Measurements from ENCODE around the gene TFB1M. TPM values are rescaled to one million over a fixed set of nuclear protein-coding genes. Genes with fewer than 3 reads are reported as not detected.

The TFB1M gene
- total and polyA plus RNA-seq, 9 of the 15 experiments (the other 6 are each of a cell fraction or from before 2014, with no cell fraction given): 34.6 to 145 (median 40.4) TPM

DNA sequence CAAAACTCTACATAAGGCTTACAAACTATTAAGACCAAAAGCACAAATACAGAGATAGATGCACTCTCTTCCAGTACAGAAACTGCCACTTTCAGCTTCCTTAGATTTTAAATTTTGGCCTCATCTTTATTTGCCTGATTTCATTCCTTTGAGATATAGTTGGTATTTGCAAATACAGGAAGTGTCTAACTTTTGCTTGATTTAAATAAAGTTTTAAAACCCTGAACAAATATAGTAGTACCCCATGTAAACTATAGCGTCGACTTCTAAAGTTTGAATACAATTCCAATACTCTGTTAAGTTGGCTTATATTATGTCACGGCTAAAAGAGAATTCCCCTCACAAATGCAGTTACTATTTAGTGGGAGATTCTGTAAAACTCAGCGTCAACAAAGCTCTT lies 51.6 kb downstream of the TFB1M start:
- Histone ChIP-seq H4K20me1 (replicated peaks; ENCODE audit: control insufficient read depth, insufficient read depth, low read length) (no peaks in the 10 kb centered on the region), H3K4me3 (no peak overlapping the region), H3K9ac (ENCODE audit: insufficient read depth in 1 of 2, low read depth in 2 of 2, low read length in 2 of 2) (no peak overlapping the region), H3K9me1 (ENCODE audit: control insufficient read depth, insufficient read depth, low read length) (peaks cover 10% of the 10 kb centered on the region), H3K27ac (ENCODE audit: extremely low read depth, low read depth, low read length) (no peak overlapping the region), H3K36me3 (ENCODE audit: control insufficient read depth, insufficient read depth, low read length) (peaks cover 80% of the 10 kb centered on the region), H2AFZ (ENCODE audit: low read depth, low read length) (no peak overlapping the region), H3K9me3 (replicated peaks; ENCODE audit: control insufficient read depth, insufficient read depth, low read depth, low read length) (no peaks in the 10 kb centered on the region), H3K27me3 (ENCODE audit: control insufficient read depth in 2 of 2, insufficient read depth in 2 of 2, low read length in 2 of 2) (no peaks in the 10 kb centered on the region), H3K4me2 (ENCODE audit: insufficient read depth, low read length) (no peak overlapping the region), H3K4me1 (replicated peaks in 1 of 2; ENCODE audit: control insufficient read depth in 2 of 2, insufficient read depth in 2 of 2, low read length in 2 of 2) (0 out of 5 replicates have a peak, but pooled peaks cover 0 to 3% of the 10 kb centered on the region in 2 experiments), H3K79me2 (ENCODE audit: control insufficient read depth, insufficient read depth, low read length) (no peaks in the 10 kb centered on the region; the same call in 2 of the 3 replicates)
- no peak for ATAC-seq
- no peak for DNase-seq (ENCODE audit: extremely low read depth in 1 of 4, low spot score in 3 of 4)
- POLR2A ChIA-PET: no interaction called here
- CTCF ChIA-PET (ENCODE audit: low intra/inter-chr PET ratio): no interaction called here
- BruUV-seq (replicated peaks): no TSS peak
- FAIRE-seq: no peak
- in situ Hi-C loops (cut with MboI) (no loop called here), intact Hi-C loops (cut with micrococcal nuclease) (no loop called here)
- TF ChIP-seq MEIS2 (IDR thresholded peaks at IDR 0.05; ENCODE audit: partially characterized antibody) (no peak), CEBPB (tag; IDR thresholded peaks at IDR 0.05) (no peak), KDM4B (IDR thresholded peaks at IDR 0.05; ENCODE audit: borderline replicate concordance in 2 of 2, low read depth in 1 of 2) (no peak)
- TF ChIP-seq, protein P1, sequence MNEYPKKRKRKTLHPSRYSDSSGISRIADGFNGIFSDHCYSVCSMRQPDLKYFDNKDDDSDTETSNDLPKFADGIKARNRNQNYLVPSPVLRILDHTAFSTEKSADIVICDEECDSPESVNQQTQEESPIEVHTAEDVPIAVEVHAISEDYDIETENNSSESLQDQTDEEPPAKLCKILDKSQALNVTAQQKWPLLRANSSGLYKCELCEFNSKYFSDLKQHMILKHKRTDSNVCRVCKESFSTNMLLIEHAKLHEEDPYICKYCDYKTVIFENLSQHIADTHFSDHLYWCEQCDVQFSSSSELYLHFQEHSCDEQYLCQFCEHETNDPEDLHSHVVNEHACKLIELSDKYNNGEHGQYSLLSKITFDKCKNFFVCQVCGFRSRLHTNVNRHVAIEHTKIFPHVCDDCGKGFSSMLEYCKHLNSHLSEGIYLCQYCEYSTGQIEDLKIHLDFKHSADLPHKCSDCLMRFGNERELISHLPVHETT (CRISPR knock-in tag; conservative IDR thresholded peaks at IDR 0.05 in 1 of 2, IDR thresholded peaks at IDR 0.05 in 1 of 2): no peak
- TF ChIP-seq, protein P2, sequence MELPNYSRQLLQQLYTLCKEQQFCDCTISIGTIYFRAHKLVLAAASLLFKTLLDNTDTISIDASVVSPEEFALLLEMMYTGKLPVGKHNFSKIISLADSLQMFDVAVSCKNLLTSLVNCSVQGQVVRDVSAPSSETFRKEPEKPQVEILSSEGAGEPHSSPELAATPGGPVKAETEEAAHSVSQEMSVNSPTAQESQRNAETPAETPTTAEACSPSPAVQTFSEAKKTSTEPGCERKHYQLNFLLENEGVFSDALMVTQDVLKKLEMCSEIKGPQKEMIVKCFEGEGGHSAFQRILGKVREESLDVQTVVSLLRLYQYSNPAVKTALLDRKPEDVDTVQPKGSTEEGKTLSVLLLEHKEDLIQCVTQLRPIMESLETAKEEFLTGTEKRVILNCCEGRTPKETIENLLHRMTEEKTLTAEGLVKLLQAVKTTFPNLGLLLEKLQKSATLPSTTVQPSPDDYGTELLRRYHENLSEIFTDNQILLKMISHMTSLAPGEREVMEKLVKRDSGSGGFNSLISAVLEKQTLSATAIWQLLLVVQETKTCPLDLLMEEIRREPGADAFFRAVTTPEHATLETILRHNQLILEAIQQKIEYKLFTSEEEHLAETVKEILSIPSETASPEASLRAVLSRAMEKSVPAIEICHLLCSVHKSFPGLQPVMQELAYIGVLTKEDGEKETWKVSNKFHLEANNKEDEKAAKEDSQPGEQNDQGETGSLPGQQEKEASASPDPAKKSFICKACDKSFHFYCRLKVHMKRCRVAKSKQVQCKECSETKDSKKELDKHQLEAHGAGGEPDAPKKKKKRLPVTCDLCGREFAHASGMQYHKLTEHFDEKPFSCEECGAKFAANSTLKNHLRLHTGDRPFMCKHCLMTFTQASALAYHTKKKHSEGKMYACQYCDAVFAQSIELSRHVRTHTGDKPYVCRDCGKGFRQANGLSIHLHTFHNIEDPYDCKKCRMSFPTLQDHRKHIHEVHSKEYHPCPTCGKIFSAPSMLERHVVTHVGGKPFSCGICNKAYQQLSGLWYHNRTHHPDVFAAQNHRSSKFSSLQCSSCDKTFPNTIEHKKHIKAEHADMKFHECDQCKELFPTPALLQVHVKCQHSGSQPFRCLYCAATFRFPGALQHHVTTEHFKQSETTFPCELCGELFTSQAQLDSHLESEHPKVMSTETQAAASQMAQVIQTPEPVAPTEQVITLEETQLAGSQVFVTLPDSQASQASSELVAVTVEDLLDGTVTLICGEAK (IDR thresholded peaks at IDR 0.05): peak; percentile 77
- TF ChIP-seq, protein P2 (CRISPR knock-in tag; IDR thresholded peaks at IDR 0.05): peak; percentile 57; the same call in 1 of the 2 replicates
- WGBS (ENCODE audit: insufficient coverage, low coverage, missing lambda C conversion rate): 96% methylated on average over 4 of the region's 4 CpGs
